Measurements from ENCODE around the gene KRT16.

- no peak for TF ChIP-seq EZH2 (IDR thresholded peaks at IDR 0.05; ENCODE audit: insufficient read depth, low read length)
- TF ChIP-seq CTCF (IDR thresholded peaks at IDR 0.05; ENCODE audit: insufficient read depth, low read depth, low read length): no peak
Observed at GRCh38 chr17:41634639-41635038, 22.1 kb upstream of the KRT16 start.
